Endothelial cell of umbilical vein (primary cell): Measurements from ENCODE around the gene NPNT.

Source experiments
- EZH2 ChIP-seq: IDR thresholded peaks from 2 replicates; pipeline ENCODE4 v1.6.1; 2012; ENCODE audit warnings: borderline replicate concordance, low read depth, mild to moderate bottlenecking, moderate library complexity, low read length, inconsistent platforms; ENCODE audit not compliant: severe bottlenecking
- FOS ChIP-seq: IDR thresholded peaks from 2 replicates; pipeline ENCODE4 v1.6.1; 2011; ENCODE audit warnings: mild to moderate bottlenecking, low read length, moderate library complexity, borderline replicate concordance; ENCODE audit not compliant: insufficient read depth
- GATA2 ChIP-seq: IDR thresholded peaks from 2 replicates; pipeline ENCODE4 v1.7.0; 2011; ENCODE audit warnings: low read depth, mild to moderate bottlenecking, moderate library complexity, mixed read lengths, low read length; ENCODE audit not compliant: insufficient read length, insufficient read depth
- JUN ChIP-seq: IDR thresholded peaks from 2 replicates; pipeline ENCODE4 v1.6.1; 2011; ENCODE audit warnings: borderline replicate concordance, low read depth; ENCODE audit not compliant: insufficient read length, insufficient read depth
- MAX ChIP-seq: IDR thresholded peaks from 2 replicates; pipeline ENCODE4 v1.6.1; 2011; ENCODE audit not compliant: insufficient read depth, insufficient read length
- MYC ChIP-seq: IDR thresholded peaks from one replicate; pipeline ENCODE4 v1.6.1; 2011; ENCODE audit warnings: mild to moderate bottlenecking, low read depth, low read length
- POLR2A ChIP-seq: IDR thresholded peaks from 2 replicates; pipeline ENCODE4 v1.6.1; 2012; ENCODE audit warnings: low read depth, mild to moderate bottlenecking, control low read depth, low read length
- POLR2AphosphoS5 ChIP-seq: IDR thresholded peaks from 2 replicates; pipeline ENCODE4 v1.6.1; 2012; ENCODE audit warnings: low read depth, mild to moderate bottlenecking, control low read depth, low read length, moderate library complexity; ENCODE audit not compliant: insufficient read depth
- TF ChIP-seq, protein P1 (sequence below), 2 donors: IDR thresholded peaks; 1 replicate in 1 of 2; 2 replicates in 1 of 2; pipeline ENCODE4 v1.5.1; 2011; ENCODE audit warnings: low read length in 2 of 2, mild to moderate bottlenecking in 2 of 2, moderate library complexity in 2 of 2, control low read depth in 1 of 2, inconsistent platforms in 1 of 2, low read depth in 1 of 2; ENCODE audit not compliant: insufficient read depth in 1 of 2; ENCODE audit errors: extremely low read depth in 1 of 2

DNA sequence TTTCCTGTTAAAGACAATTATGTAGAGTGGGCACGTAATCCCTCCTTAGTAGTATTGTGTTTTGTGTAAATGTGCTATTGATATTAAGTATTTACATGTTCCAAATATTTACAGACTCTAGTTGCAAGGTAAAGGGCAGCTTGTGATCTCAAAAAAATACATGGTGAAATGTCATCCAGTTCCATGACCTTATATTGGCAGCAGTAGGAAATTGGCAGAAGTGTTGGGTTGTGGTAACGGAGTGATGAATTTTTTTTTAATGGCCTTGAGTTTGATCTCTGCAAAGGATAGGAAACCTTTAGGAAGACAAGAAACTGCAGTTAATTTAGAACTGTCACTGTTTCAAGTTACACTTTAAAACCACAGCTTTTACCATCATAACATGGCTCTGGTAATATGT is 74.3 kb downstream of the NPNT start:
- TF ChIP-seq, protein P1, sequence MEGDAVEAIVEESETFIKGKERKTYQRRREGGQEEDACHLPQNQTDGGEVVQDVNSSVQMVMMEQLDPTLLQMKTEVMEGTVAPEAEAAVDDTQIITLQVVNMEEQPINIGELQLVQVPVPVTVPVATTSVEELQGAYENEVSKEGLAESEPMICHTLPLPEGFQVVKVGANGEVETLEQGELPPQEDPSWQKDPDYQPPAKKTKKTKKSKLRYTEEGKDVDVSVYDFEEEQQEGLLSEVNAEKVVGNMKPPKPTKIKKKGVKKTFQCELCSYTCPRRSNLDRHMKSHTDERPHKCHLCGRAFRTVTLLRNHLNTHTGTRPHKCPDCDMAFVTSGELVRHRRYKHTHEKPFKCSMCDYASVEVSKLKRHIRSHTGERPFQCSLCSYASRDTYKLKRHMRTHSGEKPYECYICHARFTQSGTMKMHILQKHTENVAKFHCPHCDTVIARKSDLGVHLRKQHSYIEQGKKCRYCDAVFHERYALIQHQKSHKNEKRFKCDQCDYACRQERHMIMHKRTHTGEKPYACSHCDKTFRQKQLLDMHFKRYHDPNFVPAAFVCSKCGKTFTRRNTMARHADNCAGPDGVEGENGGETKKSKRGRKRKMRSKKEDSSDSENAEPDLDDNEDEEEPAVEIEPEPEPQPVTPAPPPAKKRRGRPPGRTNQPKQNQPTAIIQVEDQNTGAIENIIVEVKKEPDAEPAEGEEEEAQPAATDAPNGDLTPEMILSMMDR (IDR thresholded peaks at IDR 0.05; ENCODE audit: extremely low read depth in 1 of 2, insufficient read depth in 1 of 2, low read depth in 1 of 2, low read length in 2 of 2), result no peak
- TF ChIP-seq POLR2A (no peak), MYC (no peak), EZH2 (no peak), JUN (no peak), POLR2AphosphoS5 (no peak), FOS (no peak), MAX (no peak), GATA2 (no peak)
